ENCODE measurements around the gene SOSTDC1. TPM values are rescaled to one million over a fixed set of nuclear protein-coding genes. Genes with fewer than 3 reads are reported as not detected.

The SOSTDC1 gene
- total RNA-seq, 1 donor from 2014 or later: 0.85 TPM

- H3K27me3 ChIP-seq (ENCODE audit: low read depth): no peaks in the 10 kb centered on the region
- no peaks in the 10 kb centered on the region for H3K9me3 ChIP-seq (replicated peaks)
- no peak overlapping the region for H3K27ac ChIP-seq (replicated peaks)
- intact Hi-C loops (cut with micrococcal nuclease): loop anchor here (10.0 kb wide), 1 partner anchor 133 kb away; no protein-coding TSS in a partner anchor
- H3K4me1 ChIP-seq: no peaks in the 10 kb centered on the region
- no peak overlapping the region for H3K4me3 ChIP-seq
- no peak for DNase-seq
- TF ChIP-seq CTCF (IDR thresholded peaks at IDR 0.05; ENCODE audit: borderline replicate concordance): peak; percentile 72
- H3K36me3 ChIP-seq: no peaks in the 10 kb centered on the region
Measured at GRCh38 chr7:16431646-16432424, 33.7 kb downstream of the SOSTDC1 start.

- no peak for DNase-seq
- Histone ChIP-seq H3K36me3 (no peaks in the 10 kb centered on the region), H3K9me3 (replicated peaks) (no peaks in the 10 kb centered on the region), H3K4me3 (no peak overlapping the region), H3K4me1 (no peaks in the 10 kb centered on the region), H3K27ac (replicated peaks) (no peak overlapping the region), H3K27me3 (ENCODE audit: low read depth) (no peaks in the 10 kb centered on the region)
- intact Hi-C loops (cut with micrococcal nuclease): loop anchor here (10.0 kb wide), 1 partner anchor 135 kb away; no protein-coding TSS in a partner anchor
- no peak for TF ChIP-seq CTCF (IDR thresholded peaks at IDR 0.05; ENCODE audit: borderline replicate concordance)
Measured at GRCh38 chr7:16430133-16430532, 35.4 kb downstream of the SOSTDC1 start.

GRCh38 chr7:16428672-16429071 is 36.9 kb downstream of the SOSTDC1 start:
- H3K9me3 ChIP-seq (replicated peaks): no peaks in the 10 kb centered on the region
- intact Hi-C loops (cut with micrococcal nuclease): no loop called here
- no peaks in the 10 kb centered on the region for H3K27me3 ChIP-seq (ENCODE audit: low read depth)
- no peak for TF ChIP-seq CTCF (IDR thresholded peaks at IDR 0.05; ENCODE audit: borderline replicate concordance)
- no peaks in the 10 kb centered on the region for H3K36me3 ChIP-seq
- H3K4me3 ChIP-seq: no peak overlapping the region
- H3K27ac ChIP-seq (replicated peaks): no peak overlapping the region
- H3K4me1 ChIP-seq: no peaks in the 10 kb centered on the region
- DNase-seq: no peak

GRCh38 chr7:16428182-16428581 is 37.4 kb downstream of the SOSTDC1 start:
- DNase-seq: no peak
- no peaks in the 10 kb centered on the region for H3K4me1 ChIP-seq
- H3K9me3 ChIP-seq (replicated peaks): no peaks in the 10 kb centered on the region
- H3K27ac ChIP-seq (replicated peaks): no peak overlapping the region
- H3K4me3 ChIP-seq: no peak overlapping the region
- no peaks in the 10 kb centered on the region for H3K36me3 ChIP-seq
- no peak for TF ChIP-seq CTCF (IDR thresholded peaks at IDR 0.05; ENCODE audit: borderline replicate concordance)
- intact Hi-C loops (cut with micrococcal nuclease): no loop called here
- no peaks in the 10 kb centered on the region for H3K27me3 ChIP-seq (ENCODE audit: low read depth)

GRCh38 chr7:16423761-16424160 is 41.8 kb downstream of the SOSTDC1 start:
- Histone ChIP-seq H3K9me3 (replicated peaks) (no peaks in the 10 kb centered on the region), H3K27me3 (ENCODE audit: low read depth) (no peaks in the 10 kb centered on the region), H3K4me3 (no peak overlapping the region), H3K4me1 (peaks cover 32% of the 10 kb centered on the region), H3K36me3 (no peaks in the 10 kb centered on the region), H3K27ac (replicated peaks) (no peak overlapping the region)
- DNase-seq: no peak
- intact Hi-C loops (cut with micrococcal nuclease): no loop called here
- no peak for TF ChIP-seq CTCF (IDR thresholded peaks at IDR 0.05; ENCODE audit: borderline replicate concordance)
